LNCAP (cell line): ENCODE measurements around the gene CSMD2.

Source experiments
- TF ChIP-seq, protein P1 (sequence below): fragments of 450-650 bp; IDR thresholded peaks from 2 replicates; pipeline ENCODE4 v1.5.1; 2017; ENCODE audit warnings: mild to moderate bottlenecking

The CSMD2 gene

GRCh38 chr1:33985656-33986055 lies 179.4 kb downstream of the CSMD2 start:
- TF ChIP-seq, protein P1, sequence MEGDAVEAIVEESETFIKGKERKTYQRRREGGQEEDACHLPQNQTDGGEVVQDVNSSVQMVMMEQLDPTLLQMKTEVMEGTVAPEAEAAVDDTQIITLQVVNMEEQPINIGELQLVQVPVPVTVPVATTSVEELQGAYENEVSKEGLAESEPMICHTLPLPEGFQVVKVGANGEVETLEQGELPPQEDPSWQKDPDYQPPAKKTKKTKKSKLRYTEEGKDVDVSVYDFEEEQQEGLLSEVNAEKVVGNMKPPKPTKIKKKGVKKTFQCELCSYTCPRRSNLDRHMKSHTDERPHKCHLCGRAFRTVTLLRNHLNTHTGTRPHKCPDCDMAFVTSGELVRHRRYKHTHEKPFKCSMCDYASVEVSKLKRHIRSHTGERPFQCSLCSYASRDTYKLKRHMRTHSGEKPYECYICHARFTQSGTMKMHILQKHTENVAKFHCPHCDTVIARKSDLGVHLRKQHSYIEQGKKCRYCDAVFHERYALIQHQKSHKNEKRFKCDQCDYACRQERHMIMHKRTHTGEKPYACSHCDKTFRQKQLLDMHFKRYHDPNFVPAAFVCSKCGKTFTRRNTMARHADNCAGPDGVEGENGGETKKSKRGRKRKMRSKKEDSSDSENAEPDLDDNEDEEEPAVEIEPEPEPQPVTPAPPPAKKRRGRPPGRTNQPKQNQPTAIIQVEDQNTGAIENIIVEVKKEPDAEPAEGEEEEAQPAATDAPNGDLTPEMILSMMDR: no peak

- TF ChIP-seq, protein P1: no peak
These were observed 180.0 kb downstream of the CSMD2 start for GRCh38 chr1:33984906-33985565.

DNA sequence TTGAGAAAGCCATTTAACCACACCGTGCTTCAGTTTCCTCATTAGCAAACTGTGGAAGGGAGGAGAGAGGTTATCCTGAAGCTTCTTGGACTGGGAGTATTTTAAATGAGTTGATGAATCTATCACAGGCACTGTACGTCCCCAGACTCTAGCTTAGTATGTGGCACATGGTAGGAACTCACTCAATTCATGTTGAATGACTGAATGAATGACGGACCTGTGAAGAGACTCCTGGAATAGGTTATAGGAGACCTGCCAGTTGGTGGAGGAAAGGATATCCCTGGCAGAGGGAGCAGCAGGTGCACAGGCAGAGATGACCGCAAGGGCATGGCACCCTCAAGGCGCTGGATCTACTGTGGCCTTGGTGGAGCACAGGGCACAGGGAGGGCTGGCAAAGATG lies 182.6 kb downstream of the CSMD2 start:
- TF ChIP-seq, protein P1: no peak

DNA sequence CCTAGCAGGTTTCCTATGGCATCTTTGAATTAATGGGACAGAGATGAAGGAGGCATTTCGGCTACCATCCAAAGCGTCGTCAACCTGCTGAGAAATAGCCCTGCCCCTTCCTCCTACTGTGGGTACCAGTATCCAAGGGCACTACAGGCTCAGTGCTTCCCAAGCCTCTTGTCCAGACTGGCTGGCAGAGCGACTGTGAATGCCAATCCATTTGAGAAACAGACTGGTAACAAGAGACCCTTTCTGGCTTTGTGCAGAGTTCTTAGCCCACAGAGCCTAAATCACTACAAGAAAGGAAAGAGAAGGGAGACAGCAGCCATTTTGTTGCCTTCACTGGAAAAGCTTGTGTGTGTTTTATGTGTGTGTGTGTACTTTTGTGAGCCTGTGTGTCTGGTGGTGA lies 185.7 kb downstream of the CSMD2 start:
- TF ChIP-seq, protein P1: no peak

DNA sequence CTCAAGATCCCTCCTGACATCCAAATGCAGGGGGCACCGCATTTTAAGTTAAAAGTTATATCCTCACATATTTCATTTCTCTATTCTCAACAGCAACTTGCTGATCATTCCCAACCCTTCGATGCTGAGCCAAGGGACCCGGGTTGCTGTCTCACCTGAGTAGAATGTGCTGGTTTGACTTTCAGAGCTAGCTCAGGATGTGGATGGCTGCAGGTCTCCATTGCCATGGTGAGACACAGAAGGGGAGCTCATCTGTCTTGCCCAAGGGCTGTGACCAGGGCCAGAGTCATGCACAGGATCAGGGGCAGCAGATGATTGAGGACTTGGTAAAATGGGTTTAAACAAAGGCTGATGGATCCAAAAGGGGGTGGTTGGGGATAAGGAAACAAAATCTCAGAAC lies 189.1 kb downstream of the CSMD2 start:
- TF ChIP-seq, protein P1: no peak

- TF ChIP-seq, protein P1: no peak
These were observed 191.1 kb downstream of the CSMD2 start for GRCh38 chr1:33973799-33974545.

DNA sequence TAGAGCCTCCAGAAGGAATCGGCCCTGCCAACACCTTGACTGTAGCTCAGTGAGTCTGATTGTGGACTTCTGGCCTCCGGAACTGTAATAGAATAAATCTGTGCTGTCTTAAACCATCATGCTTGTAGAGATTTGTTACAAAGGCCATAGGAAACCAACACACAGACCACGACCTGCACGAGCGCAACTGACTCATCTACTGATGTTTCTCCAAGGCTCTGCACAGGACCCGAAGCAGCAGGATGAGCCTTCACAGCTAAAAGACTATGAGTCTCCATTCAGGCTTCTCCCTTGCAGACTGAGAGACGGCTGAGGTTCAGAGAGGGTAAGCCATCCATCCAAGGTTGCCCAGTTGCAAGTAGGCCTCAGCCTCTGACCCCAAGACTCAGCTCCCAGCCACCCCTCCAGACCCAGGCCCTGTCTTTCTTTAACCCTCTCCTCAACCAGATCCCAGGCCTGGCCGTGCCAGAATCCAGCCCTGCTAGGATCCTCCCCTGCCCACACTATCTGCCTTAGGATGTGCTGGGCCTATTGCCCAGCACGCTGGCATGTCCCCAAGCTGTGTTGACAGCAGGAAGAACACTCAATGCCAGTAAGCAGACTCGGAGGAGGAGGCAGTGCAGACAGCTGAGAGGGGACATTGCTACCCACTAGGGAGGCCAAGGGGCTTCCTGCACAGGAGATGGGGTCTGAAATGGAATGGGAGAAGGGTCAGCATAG lies 192.2 kb downstream of the CSMD2 start:
- TF ChIP-seq, protein P1: no peak
